GM18909 (cell line): ENCODE measurements around the gene RBP5.

Experiments used
- ATAC-seq: cut with Tn5 transposase; IDR thresholded peaks from one replicate; pipeline ENCODE4 v1.9.1; 2021; ENCODE audit warnings: mild to moderate bottlenecking; ENCODE audit not compliant: unreplicated experiment, poor library complexity

RBP5 gene

GRCh38 chr12:7103837-7104584 is 24.7 kb downstream of the RBP5 start:
- no peak for ATAC-seq

GRCh38 chr12:7102582-7102981 is 26.1 kb downstream of the RBP5 start:
- no peak for ATAC-seq

DNA sequence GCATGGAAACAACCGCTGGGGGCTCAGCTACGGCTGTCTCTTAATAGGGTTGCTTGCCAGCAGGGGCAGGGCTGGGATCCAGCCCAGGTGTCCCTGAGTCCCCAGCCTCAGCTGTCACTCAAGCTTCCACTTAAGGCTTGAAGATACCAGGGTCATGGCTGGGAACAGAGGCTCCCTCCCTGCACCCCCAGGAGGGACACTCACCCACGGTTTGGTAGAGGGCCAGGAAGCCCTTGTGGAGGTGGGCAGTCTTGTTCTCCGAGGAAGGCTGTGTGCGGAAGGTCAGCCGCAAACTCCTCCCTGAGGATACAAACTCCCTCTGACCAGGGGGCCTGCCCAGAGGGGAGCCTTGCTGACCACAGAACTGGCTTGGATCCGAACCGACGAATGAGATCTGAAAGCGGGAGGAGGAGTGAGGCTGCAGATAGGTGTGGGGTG is 27.0 kb downstream of the RBP5 start:
- ATAC-seq, result no peak

GRCh38 chr12:7101047-7101693 is 27.5 kb downstream of the RBP5 start:
- ATAC-seq, result no peak

DNA sequence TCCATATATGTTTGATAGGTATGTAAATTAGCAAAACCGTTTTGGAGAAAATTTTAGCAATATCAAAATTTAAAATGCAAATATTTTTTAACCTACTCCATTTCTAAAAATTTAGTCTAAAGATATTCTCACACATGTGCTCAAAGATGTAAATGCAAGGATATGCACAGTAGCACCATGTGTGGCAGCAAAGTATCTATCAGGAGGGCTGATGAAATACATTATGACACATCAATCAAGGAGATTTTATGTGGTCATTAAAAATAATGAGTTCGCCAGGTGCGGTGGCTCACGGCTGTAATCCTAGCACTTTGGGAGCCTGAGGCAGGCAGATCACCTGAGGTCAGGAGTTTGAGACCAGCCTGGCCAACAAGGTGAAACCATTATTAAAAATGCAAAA is 28.4 kb downstream of the RBP5 start:
- ATAC-seq, result no peak

GRCh38 chr12:7099290-7099996 is 29.2 kb downstream of the RBP5 start:
- ATAC-seq, result no peak

- no peak for ATAC-seq
Measured at GRCh38 chr12:7096979-7097378, 31.7 kb downstream of the RBP5 start.

- ATAC-seq, result no peak
Measured at GRCh38 chr12:7096006-7096932, 32.4 kb downstream of the RBP5 start.

DNA sequence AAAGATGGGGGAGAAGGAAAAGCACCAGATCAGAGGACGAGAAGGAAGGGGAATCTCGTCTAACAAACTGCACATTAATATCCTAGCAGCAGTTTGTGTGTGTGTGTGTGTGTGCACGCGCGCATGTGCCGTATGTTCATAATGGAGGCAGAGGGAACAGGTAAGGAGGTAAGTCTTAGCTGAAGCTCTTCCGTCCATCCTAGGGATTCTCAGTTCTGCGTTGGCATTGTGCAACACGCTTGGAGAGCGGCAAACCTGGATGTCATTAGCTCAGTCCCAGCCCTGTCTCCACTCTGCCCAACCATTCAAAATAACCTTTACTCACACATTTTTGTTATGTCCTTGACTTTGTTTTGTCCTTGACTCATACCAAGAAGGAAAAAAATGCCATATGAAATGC is 34.8 kb downstream of the RBP5 start:
- ATAC-seq, result no peak

DNA sequence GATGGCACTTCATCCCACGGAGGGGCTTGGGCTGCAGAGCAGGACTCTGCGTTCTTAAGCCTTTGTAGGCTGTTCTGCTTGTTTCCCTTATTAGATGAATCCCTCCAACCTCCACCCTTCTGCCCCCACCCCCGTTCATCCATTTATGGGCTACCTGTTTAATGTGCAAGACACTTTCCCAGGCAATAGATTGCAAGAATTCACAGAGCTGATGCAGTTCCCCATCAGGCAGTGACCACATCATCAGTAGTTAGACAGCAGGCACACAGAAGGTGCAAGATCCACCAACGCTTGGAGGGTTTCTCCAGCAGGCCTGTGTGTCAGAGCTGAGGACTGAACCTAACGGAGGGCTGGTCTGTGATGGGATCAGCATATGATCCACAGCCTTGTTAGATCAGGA is 35.2 kb downstream of the RBP5 start:
- no peak for ATAC-seq

DNA sequence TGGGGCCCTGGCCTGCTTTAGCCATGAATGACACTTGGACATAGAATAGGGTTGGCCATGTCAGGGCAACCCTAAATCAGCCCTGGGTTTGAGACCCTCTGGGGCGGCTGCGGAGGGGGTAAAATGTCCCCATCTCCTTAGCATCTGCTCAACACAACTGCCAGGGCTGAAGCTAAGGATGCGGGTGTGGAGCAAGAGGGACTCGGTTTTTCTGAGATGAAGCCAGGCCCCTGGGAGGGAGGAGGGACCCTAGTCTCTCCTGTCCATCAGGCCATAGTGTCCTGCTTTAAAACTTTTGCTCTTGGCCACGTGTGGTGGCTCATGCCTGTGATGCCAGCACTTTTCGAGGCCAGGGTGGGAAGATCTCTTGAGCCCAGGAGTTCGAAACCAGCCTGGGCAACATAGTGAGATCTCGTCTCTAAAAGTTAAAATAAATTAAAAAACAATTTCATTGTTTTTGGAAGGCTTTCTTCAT is 35.7 kb downstream of the RBP5 start:
- no peak for ATAC-seq

DNA sequence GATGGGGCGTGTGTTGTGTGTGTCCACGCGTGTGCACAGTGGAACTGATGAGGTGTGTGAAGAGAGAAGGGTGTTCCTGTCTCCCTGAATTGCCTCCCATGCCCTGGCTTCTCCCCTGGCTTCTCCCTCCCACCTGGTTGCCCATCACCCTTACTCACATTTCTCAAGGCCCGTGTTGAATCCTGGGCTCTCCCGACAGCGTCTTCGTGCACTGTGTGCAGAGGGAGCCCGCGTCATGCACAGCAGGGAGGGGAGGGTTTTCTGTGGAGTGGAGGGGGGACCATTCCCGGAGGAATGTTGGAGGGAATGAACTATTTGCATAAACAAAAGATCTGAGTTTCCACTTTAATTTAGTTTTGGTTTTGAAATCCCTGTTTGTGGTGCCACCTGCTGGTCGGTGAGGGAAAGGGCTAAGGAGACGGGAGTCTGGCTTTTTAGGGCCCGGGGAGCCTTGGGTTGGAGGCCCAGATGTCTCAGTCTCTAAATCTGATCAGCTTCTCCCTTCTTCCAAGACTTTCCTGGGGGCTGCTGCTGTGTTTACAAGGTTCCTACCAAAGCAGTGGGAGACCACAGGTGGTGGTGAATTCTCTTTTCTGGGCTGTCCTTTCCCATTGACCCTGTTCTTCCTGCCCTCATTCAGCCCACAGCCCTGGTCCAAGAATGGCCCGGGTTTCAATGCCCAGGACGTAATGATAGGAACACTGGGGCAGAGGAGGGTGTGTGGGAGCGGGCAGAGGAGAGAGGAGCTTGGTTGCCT is 36.3 kb downstream of the RBP5 start, which contains the start of gene C1R:
TSS of gene C1R (minus strand) at position 217 of the 757 bp plus-strand sequence. CDS start at position 160, 57 bp downstream.
- no peak for ATAC-seq

- no peak for ATAC-seq
Measured at GRCh38 chr12:7091660-7092228, 36.9 kb downstream of the RBP5 start.

- no peak for ATAC-seq
Measured at GRCh38 chr12:7091171-7091570, 37.5 kb downstream of the RBP5 start.

DNA sequence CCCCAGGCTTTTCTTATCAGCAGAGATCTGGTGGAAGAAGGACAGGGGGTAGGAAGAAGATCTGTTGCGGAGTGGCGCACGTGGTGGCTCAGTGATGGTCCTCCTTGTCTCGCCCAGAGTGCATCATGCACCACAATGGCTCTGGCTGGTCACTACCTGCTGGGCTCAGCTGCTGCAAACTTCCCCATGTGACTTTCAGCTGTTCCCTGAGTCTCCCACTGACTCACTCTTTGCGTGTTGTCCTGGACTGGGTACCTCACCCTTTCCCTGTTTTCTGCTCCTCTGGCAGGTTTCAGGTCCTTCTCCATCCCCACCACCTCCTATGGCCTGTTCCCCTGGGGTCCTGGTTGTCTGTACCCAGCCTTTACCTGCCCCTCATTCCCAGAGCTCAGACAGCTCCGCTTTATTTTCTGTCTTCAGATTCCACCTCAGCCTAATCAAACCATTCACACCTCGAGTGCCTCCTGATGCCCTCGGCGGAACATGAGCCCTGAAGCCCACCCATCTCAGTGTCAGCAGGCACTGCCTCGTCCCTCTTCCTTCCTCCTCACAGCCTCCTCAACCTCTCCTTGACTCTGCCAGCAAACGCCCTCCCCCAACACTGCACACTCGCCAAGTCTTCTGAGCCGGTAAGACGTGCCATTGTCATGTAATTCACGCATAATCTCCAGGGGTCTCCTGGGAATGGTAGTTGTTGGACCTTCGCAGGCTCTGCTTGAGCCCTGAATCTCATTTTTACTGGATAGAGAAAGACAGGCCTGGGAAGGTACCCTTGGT is 38.3 kb downstream of the RBP5 start:
- no peak for ATAC-seq

- no peak for ATAC-seq
Measured at GRCh38 chr12:7089196-7089871, 39.4 kb downstream of the RBP5 start.

GRCh38 chr12:7083125-7083524 is 45.6 kb downstream of the RBP5 start:
- ATAC-seq, result no peak

DNA sequence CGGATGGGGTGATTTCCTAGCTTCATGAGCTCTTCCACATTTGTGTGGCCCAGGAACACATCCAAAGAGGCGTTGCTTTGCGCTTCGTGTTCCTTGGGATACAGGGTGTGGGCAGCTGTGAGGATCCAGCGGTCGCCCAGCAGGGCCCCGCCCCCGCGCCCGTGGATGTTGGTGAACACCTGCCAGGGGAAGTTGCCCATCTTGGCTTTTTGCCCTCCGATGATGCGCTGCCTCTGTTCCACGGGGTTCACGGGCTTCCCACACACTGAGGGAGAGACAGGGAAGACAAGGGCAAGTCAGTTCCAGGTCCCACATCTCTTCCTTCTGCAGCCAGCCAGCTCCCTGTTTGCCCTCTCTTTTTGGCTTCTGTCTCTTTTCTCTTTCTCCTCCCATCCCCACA is 47.7 kb downstream of the RBP5 start:
- ATAC-seq, result no peak
